B cell (primary cell): Measurements from ENCODE around the gene SMIM5. TPM values are rescaled to one million over a fixed set of nuclear protein-coding genes. Genes with fewer than 3 reads are reported as not detected.

ENCODE experiments used
- ATAC-seq: fragments of 200-7000 bp; cut with Tn5 transposase; one replicate; pipeline ENCODE4 v1.10.0; 2021; ENCODE audit warnings: low read depth, mild to moderate bottlenecking, moderate number of reproducible peaks, moderate library complexity
- CTCF ChIA-PET: fragments of 350-600 bp; sonication (Branson Sonifier 250); formaldehyde crosslinking; loops from one replicate; lab custom pipeline; 2021; ENCODE audit warnings: antibody characterized with exemption, inconsistent platforms; lab: Charles Lee
- POLR2A ChIA-PET: fragments of 350-600 bp; sonication (Branson Sonifier 250); formaldehyde crosslinking; loops from one replicate; lab custom pipeline; 2021; ENCODE audit warnings: antibody characterized with exemption; lab: Charles Lee
- DNase-seq: peaks from one replicate; pipeline ENCODE4 v3.0.0; 2013
- H2AFZ ChIP-seq: 2 replicates; pipeline ENCODE4 v1.6.1; 2012; ENCODE audit warnings: mild to moderate bottlenecking, low read depth, low read length; ENCODE audit not compliant: insufficient read depth, poor library complexity, severe bottlenecking
- H3K27ac ChIP-seq, 2 donors: 1 replicate in 1 of 2; 2 replicates in 1 of 2; pipeline ENCODE4 v1.5.1; 2012 to 2013; ENCODE audit warnings: low read length in 2 of 2, mild to moderate bottlenecking in 2 of 2, moderate library complexity in 1 of 2
- H3K27me3 ChIP-seq, 4 experiments: fragments of 200-600 bp in 1 of 4; sonication (generic) in 1 of 4; replicated peaks in 1 of 4; 1 replicate in 2 of 4; 2 replicates in 2 of 4; pipeline versions ENCODE4 v1.6.1 to v1.7.0; 2013 to 2016; ENCODE audit warnings: low read length in 3 of 4, mild to moderate bottlenecking in 2 of 4, mixed read lengths in 1 of 4, moderate library complexity in 1 of 4; ENCODE audit not compliant: insufficient read depth in 4 of 4, control insufficient read depth in 3 of 4; ENCODE audit errors: control extremely low read depth in 1 of 4
- H3K36me3 ChIP-seq, 2 experiments: replicated peaks in 1 of 2; 1 replicate in 1 of 2; 2 replicates in 1 of 2; pipeline versions ENCODE4 v1.6.1 to v1.7.1; 2013; ENCODE audit warnings: low read length in 1 of 2; ENCODE audit not compliant: insufficient read depth in 2 of 2, control insufficient read depth in 1 of 2; ENCODE audit errors: control extremely low read depth in 1 of 2, extremely low read depth in 1 of 2
- H3K4me1 ChIP-seq, 2 donors: fragments of 200-600 bp in 1 of 2; sonication (generic) in 1 of 2; 1 replicate in 1 of 2; 2 replicates in 1 of 2; pipeline versions ENCODE4 v1.5.1 to v1.6.1; 2013 to 2017; ENCODE audit warnings: low read length in 2 of 2; ENCODE audit not compliant: control insufficient read depth in 2 of 2, insufficient read depth in 2 of 2
- H3K4me2 ChIP-seq: replicated peaks from 2 replicates; pipeline ENCODE3; 2012; ENCODE audit warnings: mild to moderate bottlenecking, low read depth, low read length; ENCODE audit not compliant: poor library complexity, severe bottlenecking
- H3K4me3 ChIP-seq, 5 experiments: fragments of 200-600 bp in 1 of 5; sonication (generic) in 1 of 5; 1 replicate in 3 of 5; 2 replicates in 2 of 5; pipeline versions ENCODE4 v1.5.1 to v1.7.0; 2011 to 2016; ENCODE audit warnings: low read length in 4 of 5, mild to moderate bottlenecking in 4 of 5, low read depth in 2 of 5, control low read depth in 1 of 5, moderate library complexity in 1 of 5; ENCODE audit not compliant: insufficient read depth in 1 of 5; ENCODE audit errors: control extremely low read depth in 1 of 5, extremely low read depth in 1 of 5
- H3K79me2 ChIP-seq: fragments of 200-600 bp; sonication (generic); one replicate; pipeline ENCODE4 v1.6.0; 2016; ENCODE audit warnings: low read length; ENCODE audit not compliant: control insufficient read depth, insufficient read depth
- H3K9ac ChIP-seq: fragments of 200-600 bp; sonication (generic); 2 replicates; pipeline ENCODE4 v1.6.1; 2017; ENCODE audit warnings: mild to moderate bottlenecking, low read length, moderate library complexity
- H3K9me3 ChIP-seq, 3 donors: one replicate each; pipeline versions ENCODE4 v1.6.1 to v1.7.1; 2013; ENCODE audit warnings: low read length in 2 of 3; ENCODE audit not compliant: control insufficient read depth in 2 of 3, insufficient read depth in 1 of 3; ENCODE audit errors: control extremely low read depth in 1 of 3
- H4K20me1 ChIP-seq: 2 replicates; pipeline ENCODE4 v1.6.0; 2012; ENCODE audit warnings: mild to moderate bottlenecking, low read length; ENCODE audit not compliant: insufficient read depth, control insufficient read depth, poor library complexity, severe bottlenecking
- H3K27ac Mint-ChIP-seq: one replicate; pipeline ENCODE4 v1.8.0; 2021; ENCODE audit warnings: mixed read lengths
- H3K27me3 Mint-ChIP-seq: one replicate; pipeline ENCODE4 v1.8.0; 2021; ENCODE audit warnings: mixed read lengths
- H3K4me1 Mint-ChIP-seq: one replicate; pipeline ENCODE4 v1.8.0; 2021; ENCODE audit warnings: mixed read lengths
- H3K4me3 Mint-ChIP-seq: one replicate; pipeline ENCODE4 v1.8.0; 2021; ENCODE audit warnings: mixed read lengths
- H3K9me3 Mint-ChIP-seq: one replicate; pipeline ENCODE4 v1.8.0; 2022; ENCODE audit warnings: mixed read lengths; ENCODE audit not compliant: insufficient read depth
- CTCF ChIP-seq: fragments of 200-600 bp; IDR thresholded peaks from one replicate; pipeline ENCODE4 v1.8.0; 2022; ENCODE audit warnings: antibody characterized with exemption, mild to moderate bottlenecking
- EZH2 ChIP-seq: IDR thresholded peaks from 2 replicates; pipeline ENCODE4 v1.6.1; 2012; ENCODE audit warnings: borderline replicate concordance, low read depth, mild to moderate bottlenecking, moderate library complexity, low read length; ENCODE audit not compliant: insufficient read depth, poor library complexity, severe bottlenecking
- WGBS: methylation state at CpG from one replicate; pipeline ENCODE4 v1.1.5; 2013; ENCODE audit warnings: missing lambda C conversion rate; ENCODE audit not compliant: insufficient coverage; 5-methylcytosine and 5-hydroxymethylcytosine counted together
- intact Hi-C: fragments of 100-400 bp; cut with micrococcal nuclease; formaldehyde crosslinking; loops from one replicate; pipeline ENCODE4 v1.10.0; 2022
- polyA plus RNA-seq: library from polyadenylated mRNA; depleted of rRNA; stranded (reverse); fragments of >200 nt; gene quantifications from 2 replicates; pipeline ENCODE4 v1.2.3, GENCODE V29; 2012
- total RNA-seq, 2 donors: library from RNA; stranded (reverse); fragments of 120-200 nt in 1 of 2; gene quantifications; 1 replicate in 1 of 2; 2 replicates in 1 of 2; pipeline versions ENCODE4 v1.2.3 to v1.2.4, GENCODE V29; 2013 to 2022

SMIM5 gene
- total and polyA plus RNA-seq, 2 donors (not counting 1 experiment from before 2014, with no cell fraction given) = 0.62 to 7.6 TPM

- CTCF ChIA-PET = interaction anchor here (0.6 to 2.0 kb wide), 3 partner anchors 15 to 135 kb away, joined by 3 to 9 read pairs (median 4); partner anchors contain the start of gene SMIM5
- intact Hi-C loops = no loop called here
- Mint-ChIP-seq H3K4me3 (no peak overlapping the region), H3K27me3 (no peaks in the 10 kb centered on the region), H3K4me1 (no peaks in the 10 kb centered on the region), H3K27ac (no peak overlapping the region), H3K9me3 (no peaks in the 10 kb centered on the region)
- H3K4me3 ChIP-seq = no peak overlapping the region
- ATAC-seq (no peak), DNase-seq (no peak)
- POLR2A ChIA-PET = no interaction called here
- no peak overlapping the region for H3K4me2 ChIP-seq
- no peaks in the 10 kb centered on the region for H3K79me2 ChIP-seq
- no peaks in the 10 kb centered on the region for H3K4me1 ChIP-seq
- H3K36me3 ChIP-seq = peaks cover 0 to 78% of the 10 kb centered on the region in 2 experiments
- TF ChIP-seq CTCF (no peak), EZH2 (no peak)
- H3K27me3 ChIP-seq = no peaks in the 10 kb centered on the region
- H3K27ac ChIP-seq = no peak overlapping the region
- no peaks in the 10 kb centered on the region for H3K9me3 ChIP-seq
- H3K9ac ChIP-seq = no peak overlapping the region
- H2AFZ ChIP-seq = no peak overlapping the region
- H4K20me1 ChIP-seq = no peaks in the 10 kb centered on the region
- 89% methylated on average over 11 of the region's 11 CpGs for WGBS
Observed at GRCh38 chr17:75617675-75618074, 15.6 kb upstream of the SMIM5 start.

GRCh38 chr17:75619506-75620431, 13.5 kb upstream of the SMIM5 start:
- H3K9ac ChIP-seq = no peak overlapping the region
- no peaks in the 10 kb centered on the region for H3K4me1 Mint-ChIP-seq
- DNase-seq (no peak), ATAC-seq (no peak)
- H3K27me3 Mint-ChIP-seq = no peaks in the 10 kb centered on the region
- CTCF ChIA-PET = interaction anchor here (0.7 to 3.4 kb wide), 5 partner anchors 9 to 133 kb away, joined by 3 to 24 read pairs (median 4); a partner anchor contains a TSS
- no peak overlapping the region for H3K27ac ChIP-seq
- H3K79me2 ChIP-seq = no peaks in the 10 kb centered on the region
- POLR2A ChIA-PET = interaction anchor here (0.6 kb wide), 1 partner anchor 562 kb away, joined by 9 read pairs; no protein-coding TSS in a partner anchor
- no peaks in the 10 kb centered on the region for H3K27me3 ChIP-seq
- 90% methylated on average over 36 of the region's 36 CpGs for WGBS
- no peak overlapping the region for H3K4me3 ChIP-seq
- intact Hi-C loops = no loop called here
- no peak overlapping the region for H3K4me3 Mint-ChIP-seq
- no peak overlapping the region for H3K4me2 ChIP-seq
- no peak overlapping the region for H2AFZ ChIP-seq
- no peaks in the 10 kb centered on the region for H4K20me1 ChIP-seq
- no peaks in the 10 kb centered on the region for H3K9me3 Mint-ChIP-seq
- TF ChIP-seq EZH2 (no peak), CTCF (peak; percentile 29)
- H3K4me1 ChIP-seq = no peaks in the 10 kb centered on the region
- peaks cover 0 to 69% of the 10 kb centered on the region in 2 experiments for H3K36me3 ChIP-seq
- no peak overlapping the region for H3K27ac Mint-ChIP-seq
- no peaks in the 10 kb centered on the region for H3K9me3 ChIP-seq
